Activated CD4-positive, alpha-beta memory T cell treated with anti-CD3 and anti-CD28 coated beads, Interleukin-2, amount 10 ng/mL, durations not matched to agents 7 days and 5 days (primary cell): ENCODE measurements around the gene GOLGA8H. TPM values are rescaled to one million over a fixed set of nuclear protein-coding genes. Genes with fewer than 3 reads are reported as not detected.

ENCODE experiments used
- total RNA-seq, 2 experiments: library from RNA; stranded (reverse); gene quantifications; one replicate each; pipeline ENCODE4 v1.2.3, GENCODE V29; 2021

Gene GOLGA8H
- total RNA-seq, 2 experiments from 2014 or later: not detected

Other genes with a start within 250 kb of the GOLGA8H start
- gene CHRFAM7A, start 210.5 kb upstream of the GOLGA8H start, total RNA-seq: under 1 TPM; 0.55 to 0.91 TPM
- 1 to 10 TPM; 3.5 to 4.2 TPM for gene GOLGA8R, start 189.8 kb upstream of the GOLGA8H start, total RNA-seq
- 1 to 10 TPM; 2.3 to 2.4 TPM for gene GOLGA8Q, start 52.0 kb upstream of the GOLGA8H start, total RNA-seq